A549 treated with CpdA at 1 μM for 4 hours (cell line): ENCODE measurements around the gene TIMP1. TPM values are rescaled to one million over a fixed set of nuclear protein-coding genes. Genes with fewer than 3 reads are reported as not detected.

ENCODE experiments used
- total RNA-seq: library from RNA; stranded (reverse); fragments of 200-300 nt; extraction: Qiagen RNA extraction; gene quantifications from 5 replicates; pipeline ENCODE4 v1.2.3, GENCODE V29; 2022; ENCODE audit warnings: low read depth

Gene TIMP1
- 247 to 297 TPM (median 283 TPM) in 5 replicates for total RNA-seq

DNA sequence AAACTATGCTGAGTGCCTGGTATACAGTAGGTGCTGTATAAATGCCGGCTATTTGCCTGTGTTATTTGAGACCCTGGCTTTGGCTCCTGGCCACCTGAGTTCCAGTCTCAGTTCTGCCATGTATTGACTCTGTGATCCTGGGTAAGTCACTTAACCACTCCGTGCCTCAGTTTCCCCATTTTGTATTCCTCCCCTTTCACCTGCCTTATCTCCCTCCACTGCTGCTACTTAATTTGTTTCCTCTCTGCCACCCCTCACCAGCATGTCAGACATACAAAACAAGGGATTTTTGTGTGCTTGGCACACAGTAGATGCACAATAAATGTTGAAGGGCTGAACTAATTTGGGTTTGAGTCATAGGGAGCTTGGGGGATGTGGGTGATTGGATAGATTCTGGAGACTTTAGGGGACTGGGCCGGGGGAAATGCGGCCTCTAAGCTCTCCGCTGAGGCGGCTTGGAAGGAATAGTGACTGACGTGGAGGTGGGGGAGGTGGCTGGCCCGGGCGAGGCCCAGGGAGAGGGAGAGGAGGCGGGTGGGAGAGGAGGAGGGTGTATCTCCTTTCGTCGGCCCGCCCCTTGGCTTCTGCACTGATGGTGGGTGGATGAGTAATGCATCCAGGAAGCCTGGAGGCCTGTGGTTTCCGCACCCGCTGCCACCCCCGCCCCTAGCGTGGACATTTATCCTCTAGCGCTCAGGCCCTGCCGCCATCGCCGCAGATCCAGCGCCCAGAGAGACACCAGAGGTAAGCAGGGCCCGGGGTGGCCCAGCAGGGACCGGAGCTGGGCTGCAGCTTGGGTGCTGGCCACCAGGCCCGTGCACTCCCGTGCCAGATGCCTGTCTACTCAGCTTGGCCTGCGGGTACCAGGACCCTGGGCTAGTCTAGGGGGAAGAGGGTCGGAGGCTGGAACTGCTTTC is at the start of gene TIMP1:
TSS of gene TIMP1 (plus strand) at position 706 of the 917 bp plus-strand sequence. CDS start 980 bp downstream, outside the sequence.

DNA sequence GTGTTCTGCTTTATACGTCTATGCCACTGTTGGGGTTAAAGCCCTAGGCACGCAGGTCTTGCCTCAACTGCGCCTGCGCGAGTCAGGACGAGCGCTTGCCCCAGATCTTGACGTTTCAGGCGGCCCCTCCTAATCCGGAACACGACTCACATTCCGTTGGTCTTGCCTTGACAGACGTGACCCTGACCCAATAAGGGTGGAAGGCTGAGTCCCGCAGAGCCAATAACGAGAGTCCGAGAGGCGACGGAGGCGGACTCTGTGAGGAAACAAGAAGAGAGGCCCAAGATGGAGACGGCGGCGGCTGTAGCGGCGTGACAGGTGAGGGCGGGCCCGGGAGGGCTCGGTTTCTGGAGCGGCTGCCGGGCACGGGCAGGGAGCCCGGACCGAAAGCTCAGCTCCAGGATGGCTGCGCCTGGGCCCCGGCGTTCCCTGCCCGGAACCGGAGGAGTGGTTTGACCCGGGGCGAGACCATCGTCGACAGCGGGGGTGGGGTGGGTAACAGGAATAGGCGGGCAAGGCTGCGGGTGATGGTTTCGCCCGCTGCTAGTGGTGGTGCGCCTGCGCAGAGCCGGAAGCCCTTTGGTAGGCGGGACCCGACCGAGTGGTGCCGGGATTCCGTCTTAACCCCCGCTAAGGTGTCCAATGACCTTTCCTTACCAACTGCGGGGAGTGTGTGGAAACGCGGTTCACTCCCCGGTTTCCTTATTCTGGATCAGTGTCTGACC is 21.1 kb upstream of the TIMP1 start, which contains the start of gene ARAF:
TSS of gene ARAF (plus strand) at position 272 of the 725 bp plus-strand sequence. CDS start 1,763 bp downstream, outside the sequence.

DNA sequence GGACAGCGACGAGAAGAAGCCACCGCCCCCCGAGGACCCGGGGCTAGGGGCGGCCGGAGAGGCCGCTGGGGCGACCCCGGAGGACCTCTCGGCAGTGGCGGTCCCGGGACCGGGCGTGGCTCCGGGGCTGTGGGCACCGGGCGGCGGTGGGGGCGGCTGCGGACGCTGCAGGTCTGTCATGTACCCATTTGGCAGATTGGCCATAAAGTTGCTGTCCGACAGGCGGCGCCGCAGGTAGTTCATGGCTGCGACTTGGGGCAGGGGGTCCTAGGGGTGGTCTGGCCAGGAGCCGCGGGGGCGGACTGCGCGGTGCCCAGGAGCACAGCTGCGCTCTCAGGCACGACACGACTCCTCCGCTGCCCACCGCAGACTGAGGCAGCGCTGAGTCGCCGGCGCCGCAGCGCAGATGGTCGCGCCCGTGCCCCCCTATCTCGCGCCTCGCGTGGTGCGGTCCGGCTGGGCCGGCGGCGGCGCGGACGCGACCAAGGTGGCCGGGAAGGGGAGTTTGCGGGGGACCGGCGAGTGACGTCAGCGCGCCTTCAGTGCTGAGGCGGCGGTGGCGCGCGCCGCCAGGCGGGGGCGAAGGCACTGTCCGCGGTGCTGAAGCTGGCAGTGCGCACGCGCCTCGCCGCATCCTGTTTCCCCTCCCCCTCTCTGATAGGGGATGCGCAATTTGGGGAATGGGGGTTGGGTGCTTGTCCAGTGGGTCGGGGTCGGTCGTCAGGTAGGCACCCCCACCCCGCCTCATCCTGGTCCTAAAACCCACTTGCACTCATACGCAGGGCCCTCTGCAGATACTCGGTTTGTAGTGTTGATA is 37.5 kb downstream of the TIMP1 start, which contains the start of gene SYN1:
TSS of gene SYN1 (minus strand) at position 372 of the 817 bp plus-strand sequence. CDS start at position 243, 129 bp downstream.

DNA sequence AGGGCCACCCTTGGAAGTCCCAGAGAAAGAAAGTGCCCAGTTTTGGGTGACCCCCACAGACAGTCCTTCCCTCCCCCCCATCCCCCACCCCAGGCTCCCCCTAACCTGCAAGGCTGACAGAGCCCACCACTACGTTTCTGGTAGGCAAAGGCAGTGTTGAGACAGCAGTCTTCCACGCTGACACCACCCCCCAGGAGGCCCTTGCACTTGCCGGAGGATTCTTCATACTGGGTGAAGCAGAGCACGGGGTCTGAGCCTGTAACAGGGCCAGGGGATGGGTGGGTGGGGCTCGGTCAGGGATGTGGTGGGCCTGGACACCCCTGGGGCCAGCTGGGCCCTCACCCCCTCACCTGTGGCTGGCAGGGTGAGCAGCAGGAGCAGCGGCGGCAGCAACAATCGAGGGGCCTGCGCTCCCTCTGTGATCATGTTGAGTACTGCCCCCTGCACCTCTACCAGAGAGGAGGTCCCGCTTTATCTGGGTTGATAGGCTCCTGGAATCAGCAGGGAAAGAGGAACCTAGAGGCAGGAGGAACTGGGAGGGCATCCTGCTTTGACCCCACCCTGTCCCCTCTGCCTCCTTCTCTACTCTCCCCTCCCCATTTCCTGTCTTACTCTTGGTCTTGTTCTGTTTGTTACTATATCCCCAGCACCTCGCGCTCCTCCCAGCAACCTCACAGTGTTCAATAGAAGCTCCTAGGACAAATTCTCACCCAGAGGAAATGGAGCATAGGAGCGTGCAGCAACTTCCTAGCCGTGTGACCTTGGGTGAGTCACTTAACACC is 47.4 kb downstream of the TIMP1 start, which contains the start of gene CFP:
TSS of gene CFP (minus strand) at position 512 of the 782 bp plus-strand sequence. CDS start at position 426, 86 bp downstream.

Other genes starting within 250 kb of the TIMP1 start
- 0.05 TPM in 1 of 5 replicates, not detected in the others for gene ZNF157, start 211.9 kb upstream of the TIMP1 start, total RNA-seq
- gene ZNF41, start 99.2 kb upstream of the TIMP1 start, total RNA-seq = 3.1 to 4.5 TPM (median 4.1 TPM) in 5 replicates
- gene ARAF, start 21.2 kb upstream of the TIMP1 start, total RNA-seq = 49.9 to 62.4 TPM (median 56.1 TPM) in 5 replicates
- 0.08 to 0.50 TPM (median 0.30 TPM) in 5 replicates for gene SYN1, start 37.4 kb downstream of the TIMP1 start, total RNA-seq
- gene CFP, start 47.5 kb downstream of the TIMP1 start, total RNA-seq = 0.34 to 0.93 TPM (median 0.59 TPM) in 5 replicates
- 32.9 to 38.2 TPM (median 36.8 TPM) in 5 replicates for gene ELK1, start 68.1 kb downstream of the TIMP1 start, total RNA-seq
- gene UXT, start 76.7 kb downstream of the TIMP1 start, total RNA-seq = 162 to 187 TPM (median 182 TPM) in 5 replicates